22Rv1 (cell line): Measurements from ENCODE around the gene INPP5A.

Experiments used
- ZFX ChIP-seq: fragments of 450-650 bp; IDR thresholded peaks from 2 replicates; pipeline ENCODE4 v1.6.1; 2017; ENCODE audit warnings: antibody characterized with exemption, borderline replicate concordance
- TF ChIP-seq, protein P1 (sequence below): fragments of 450-650 bp; IDR thresholded peaks from 2 replicates; pipeline ENCODE4 v1.5.1; 2017; ENCODE audit warnings: mild to moderate bottlenecking

- TF ChIP-seq, protein P1, sequence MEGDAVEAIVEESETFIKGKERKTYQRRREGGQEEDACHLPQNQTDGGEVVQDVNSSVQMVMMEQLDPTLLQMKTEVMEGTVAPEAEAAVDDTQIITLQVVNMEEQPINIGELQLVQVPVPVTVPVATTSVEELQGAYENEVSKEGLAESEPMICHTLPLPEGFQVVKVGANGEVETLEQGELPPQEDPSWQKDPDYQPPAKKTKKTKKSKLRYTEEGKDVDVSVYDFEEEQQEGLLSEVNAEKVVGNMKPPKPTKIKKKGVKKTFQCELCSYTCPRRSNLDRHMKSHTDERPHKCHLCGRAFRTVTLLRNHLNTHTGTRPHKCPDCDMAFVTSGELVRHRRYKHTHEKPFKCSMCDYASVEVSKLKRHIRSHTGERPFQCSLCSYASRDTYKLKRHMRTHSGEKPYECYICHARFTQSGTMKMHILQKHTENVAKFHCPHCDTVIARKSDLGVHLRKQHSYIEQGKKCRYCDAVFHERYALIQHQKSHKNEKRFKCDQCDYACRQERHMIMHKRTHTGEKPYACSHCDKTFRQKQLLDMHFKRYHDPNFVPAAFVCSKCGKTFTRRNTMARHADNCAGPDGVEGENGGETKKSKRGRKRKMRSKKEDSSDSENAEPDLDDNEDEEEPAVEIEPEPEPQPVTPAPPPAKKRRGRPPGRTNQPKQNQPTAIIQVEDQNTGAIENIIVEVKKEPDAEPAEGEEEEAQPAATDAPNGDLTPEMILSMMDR = no peak
- TF ChIP-seq ZFX = no peak
These were observed 192.4 kb downstream of the INPP5A start for GRCh38 chr10:132729810-132730572.
